NCI-H1417 treated with DMSO at 0.1 percent for 48 hours (cell line): Measurements from ENCODE around the gene ZGPAT.

Experiments used
- DNase-seq: peaks from one replicate; lab custom pipeline; 2025; lab: John Stamatoyannopoulos, UW

The ZGPAT gene

DNA sequence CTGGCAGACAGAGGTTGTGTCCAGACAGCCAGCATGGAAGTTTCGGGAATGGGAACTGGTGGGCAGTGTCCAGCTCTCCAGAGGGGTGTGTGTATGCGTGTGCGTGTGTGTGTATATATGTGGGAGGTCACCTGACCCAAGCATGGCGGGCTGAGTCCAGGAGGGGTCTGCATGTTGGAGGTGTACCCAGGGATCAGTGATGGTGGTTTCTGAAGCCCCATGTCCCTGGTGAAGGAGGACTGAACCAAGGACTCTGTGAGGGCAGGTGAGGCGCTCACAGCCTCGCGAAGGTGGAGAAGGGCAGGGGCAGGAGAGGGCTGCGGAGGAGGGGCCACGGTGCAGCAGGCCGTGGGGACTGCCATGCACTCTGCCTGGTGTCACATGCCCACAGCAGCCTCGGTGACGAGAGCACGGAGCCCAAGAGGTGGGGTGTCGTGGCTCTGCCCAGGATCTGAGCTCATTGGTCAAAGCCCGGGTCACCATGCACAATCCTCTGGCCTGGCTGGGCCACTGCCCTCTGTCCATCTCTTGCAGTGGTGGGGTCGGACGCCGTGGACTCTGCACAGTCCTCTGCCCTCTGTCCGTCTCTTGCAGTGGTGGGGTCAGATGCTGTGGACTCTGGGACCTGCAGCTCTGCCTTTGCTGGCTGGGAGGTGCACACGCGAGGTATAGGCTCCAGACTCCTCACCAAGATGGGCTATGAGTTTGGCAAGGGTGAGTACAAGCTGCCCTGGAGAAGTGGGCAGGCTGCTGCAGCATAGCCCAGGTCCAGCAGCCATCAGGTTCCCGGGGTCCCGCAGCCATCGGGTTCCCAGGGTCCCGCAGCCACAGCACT, 26.5 kb downstream of the ZGPAT start:
- DNase-seq: no peak

DNA sequence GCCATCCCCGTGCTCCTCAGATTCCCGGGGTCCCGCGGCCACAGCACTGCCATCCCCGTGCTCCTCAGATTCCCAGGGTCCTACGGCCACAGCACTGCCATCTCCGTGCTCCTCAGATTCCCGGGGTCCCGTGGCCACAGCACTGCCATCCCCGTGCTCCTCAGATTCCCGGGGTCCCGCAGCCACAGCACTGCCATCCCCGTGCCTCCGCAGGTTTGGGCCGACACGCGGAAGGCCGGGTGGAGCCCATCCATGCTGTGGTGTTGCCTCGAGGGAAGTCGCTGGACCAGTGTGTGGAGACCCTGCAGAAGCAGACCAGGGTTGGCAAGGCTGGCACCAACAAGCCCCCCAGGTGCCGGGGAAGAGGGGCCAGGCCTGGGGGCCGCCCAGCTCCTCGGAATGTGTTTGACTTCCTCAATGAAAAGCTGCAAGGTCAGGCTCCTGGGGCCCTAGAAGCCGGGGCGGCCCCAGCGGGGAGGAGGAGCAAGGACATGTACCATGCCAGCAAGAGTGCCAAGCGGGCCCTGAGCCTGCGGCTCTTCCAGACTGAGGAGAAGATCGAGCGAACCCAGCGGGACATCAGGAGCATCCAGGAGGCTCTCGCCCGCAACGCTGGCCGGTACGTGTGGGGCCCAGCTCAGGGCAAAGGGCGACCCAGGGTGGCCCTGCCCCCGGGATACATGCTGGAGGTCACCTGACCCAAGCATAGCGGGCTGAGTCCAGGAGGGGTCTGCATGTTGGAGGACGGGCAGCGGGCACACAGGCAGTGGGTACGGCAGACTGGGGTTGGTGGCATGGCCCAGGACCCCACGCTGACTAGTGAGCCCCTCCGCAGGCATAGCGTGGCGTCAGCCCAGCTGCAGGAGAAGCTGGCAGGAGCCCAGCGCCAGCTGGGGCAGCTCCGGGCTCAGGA, 27.4 kb downstream of the ZGPAT start:
- no peak for DNase-seq

DNA sequence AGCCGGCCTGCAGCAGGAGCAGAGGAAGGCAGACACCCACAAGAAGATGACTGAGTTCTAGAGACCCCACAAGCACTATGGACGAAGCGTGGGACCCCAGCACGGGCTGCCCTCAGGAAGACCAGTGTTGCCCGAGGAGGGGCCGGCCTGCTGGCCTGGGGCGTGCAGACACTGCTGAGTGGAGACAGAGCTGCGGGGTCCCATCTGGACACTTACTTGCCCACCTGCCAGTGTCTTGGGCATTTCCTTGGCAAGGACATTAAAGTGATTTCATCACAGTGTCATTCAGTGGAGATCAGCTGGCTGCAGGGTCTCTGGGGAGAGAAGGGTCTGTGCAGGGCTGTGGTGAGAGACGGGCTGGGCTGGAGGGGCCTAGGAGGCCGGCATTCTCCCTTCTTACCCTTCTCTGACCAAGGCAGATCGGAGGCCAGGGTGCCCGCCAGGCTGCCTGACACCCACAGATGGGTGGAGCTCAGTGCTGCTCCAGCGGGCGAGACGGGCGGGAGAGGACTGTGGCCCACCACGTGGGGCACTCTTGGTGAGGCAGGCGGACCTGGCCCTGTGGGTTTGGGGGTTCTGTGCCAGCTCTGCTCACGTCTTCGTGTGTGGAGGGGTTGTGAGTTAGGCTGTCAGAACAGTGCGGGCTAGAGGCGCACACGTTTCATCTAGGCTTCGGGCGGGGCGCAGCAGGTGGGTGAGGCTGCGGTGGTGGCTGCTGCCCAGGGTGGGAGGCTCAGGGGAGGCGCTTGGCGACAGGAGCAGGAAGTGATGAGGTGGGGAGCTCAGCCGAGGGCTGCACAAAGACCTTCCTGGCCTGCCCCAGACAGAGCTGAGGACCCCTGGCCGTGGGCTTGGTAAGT, 28.2 kb downstream of the ZGPAT start, which contains the start of gene LIME1:
Gene LIME1 (plus strand): TSS at position 806 of the 860 bp plus-strand sequence. CDS start 886 bp downstream, outside the sequence.
- DNase-seq: no peak

DNA sequence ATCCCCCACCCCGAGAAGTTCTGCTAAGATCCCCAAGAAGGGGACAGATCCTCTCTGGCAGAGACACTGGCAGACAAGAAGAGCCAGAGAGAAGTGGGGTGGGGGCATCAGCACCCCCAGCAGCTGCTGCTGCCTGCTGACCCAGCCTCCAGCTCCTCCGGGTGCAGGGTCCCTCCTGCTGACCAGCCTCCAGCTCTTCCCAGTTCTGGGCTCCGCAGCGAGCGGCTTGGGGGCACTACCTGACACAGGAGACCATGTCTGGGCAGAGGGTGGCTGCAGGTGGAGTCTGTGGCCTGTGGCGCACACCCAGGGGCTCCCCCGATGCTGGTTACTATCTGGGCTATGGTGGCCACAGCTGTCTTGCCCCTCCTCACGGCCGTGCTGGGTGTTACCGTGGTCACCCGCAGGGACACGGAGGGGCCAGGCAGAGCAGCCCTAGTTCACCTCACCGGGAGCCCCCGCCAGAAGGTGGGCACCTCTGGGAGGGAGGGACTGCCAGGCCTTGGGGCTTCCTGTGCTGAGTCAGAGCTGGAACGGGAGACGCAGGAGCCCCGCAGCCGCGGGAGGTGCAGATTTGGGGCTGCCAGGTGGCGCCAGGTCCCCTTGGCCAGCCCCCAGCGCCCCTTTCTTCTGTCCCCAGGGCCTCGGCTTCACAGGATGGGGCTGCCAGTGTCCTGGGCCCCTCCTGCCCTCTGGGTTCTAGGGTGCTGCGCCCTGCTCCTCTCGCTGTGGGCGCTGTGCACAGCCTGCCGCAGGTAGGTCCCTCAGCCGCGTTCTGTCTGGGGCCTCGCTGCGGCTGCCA, 29.3 kb downstream of the ZGPAT start:
- DNase-seq: no peak

DNA sequence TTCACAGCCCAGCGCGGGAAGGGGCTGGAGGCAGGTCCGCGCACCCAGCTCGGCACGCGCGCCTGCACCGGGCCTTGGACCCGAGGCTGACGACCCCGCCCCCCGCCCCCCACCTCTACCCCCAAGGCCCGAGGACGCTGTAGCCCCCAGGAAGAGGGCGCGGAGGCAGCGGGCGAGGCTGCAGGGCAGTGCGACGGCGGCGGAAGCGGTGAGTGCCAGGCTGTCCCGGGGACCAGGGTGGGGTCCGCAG, 29.8 kb downstream of the ZGPAT start:
- DNase-seq: no peak

DNA sequence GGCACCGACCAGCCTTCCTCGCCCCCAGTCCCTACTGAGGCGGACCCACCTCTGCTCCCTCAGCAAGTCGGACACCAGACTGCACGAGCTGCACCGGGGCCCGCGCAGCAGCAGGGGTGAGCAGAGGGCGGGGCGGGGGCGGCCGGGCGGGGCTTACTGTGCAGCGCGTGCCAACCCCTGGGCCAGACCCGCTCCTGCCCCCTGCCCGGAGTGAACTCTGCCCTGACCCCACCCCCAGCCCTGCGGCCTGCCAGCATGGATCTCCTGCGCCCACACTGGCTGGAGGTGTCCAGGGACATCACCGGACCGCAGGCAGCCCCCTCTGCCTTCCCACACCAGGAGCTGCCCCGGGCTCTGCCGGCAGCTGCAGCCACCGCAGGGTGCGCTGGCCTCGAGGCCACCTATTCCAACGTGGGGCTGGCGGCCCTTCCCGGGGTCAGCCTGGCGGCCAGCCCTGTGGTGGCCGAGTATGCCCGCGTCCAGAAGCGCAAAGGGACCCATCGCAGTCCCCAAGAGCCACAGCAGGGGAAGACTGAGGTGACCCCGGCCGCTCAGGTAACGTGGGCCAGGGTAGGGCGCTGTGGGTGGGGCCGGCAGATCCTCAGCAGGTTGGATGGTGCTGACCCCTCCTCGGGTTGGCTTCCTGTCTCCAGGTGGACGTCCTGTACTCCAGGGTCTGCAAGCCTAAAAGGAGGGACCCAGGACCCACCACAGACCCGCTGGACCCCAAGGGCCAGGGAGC, 30.3 kb downstream of the ZGPAT start:
- no peak for DNase-seq

DNA sequence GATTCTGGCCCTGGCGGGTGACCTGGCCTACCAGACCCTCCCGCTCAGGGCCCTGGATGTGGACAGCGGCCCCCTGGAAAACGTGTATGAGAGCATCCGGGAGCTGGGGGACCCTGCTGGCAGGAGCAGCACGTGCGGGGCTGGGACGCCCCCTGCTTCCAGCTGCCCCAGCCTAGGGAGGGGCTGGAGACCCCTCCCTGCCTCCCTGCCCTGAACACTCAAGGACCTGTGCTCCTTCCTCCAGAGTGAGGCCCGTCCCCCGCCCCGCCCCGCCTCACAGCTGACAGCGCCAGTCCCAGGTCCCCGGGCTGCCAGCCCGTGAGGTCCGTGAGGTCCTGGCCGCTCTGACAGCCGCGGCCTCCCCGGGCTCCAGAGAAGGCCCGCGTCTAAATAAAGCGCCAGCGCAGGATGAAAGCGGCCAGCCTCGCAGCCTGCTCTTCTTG, 30.9 kb downstream of the ZGPAT start:
- no peak for DNase-seq

DNA sequence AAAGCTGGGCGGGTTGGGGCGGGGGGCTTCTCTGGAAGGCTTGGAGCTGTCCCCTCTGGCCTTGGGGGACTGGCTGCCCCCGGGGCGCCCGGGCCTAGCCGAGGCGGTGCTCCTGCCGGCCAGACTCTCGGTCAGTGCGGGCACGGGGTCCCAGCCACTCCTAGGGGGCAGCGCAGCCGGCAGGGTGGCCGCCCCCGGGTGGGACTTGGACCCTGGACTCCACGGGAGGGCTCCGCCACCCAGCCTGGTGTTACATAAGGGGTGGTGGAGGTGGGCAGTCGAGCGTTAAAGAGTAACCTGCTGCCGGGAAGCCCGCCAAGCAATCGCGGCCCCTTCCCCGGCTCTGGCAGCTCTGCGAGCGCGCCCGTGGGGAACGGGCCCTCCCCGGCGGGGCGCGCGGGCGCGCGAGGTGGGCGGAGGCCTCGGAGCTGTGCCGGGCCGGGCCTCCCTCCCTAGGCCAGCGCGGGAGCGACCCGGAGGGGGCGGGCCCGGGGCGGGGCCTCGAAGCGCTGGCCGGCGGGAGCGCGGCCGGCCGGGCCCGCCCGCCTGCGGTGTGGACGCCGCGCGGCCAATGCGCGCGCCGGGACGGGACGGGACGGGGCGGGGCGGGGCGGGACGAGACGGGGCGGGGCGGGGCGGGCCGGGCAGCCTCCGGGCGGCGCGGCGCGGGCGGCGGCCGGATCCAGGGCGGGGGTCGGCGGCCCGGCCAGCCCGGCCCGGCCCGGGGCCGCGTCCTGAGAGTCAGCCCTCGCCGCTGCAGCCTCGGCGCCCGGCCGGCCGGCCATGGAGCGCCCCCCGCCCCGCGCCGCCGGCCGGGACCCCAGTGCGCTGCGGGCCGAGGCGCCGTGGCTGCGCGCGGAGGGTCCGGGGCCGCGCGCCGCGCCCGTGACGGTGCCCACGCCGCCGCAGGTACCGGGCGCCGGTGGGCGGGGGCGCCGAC, 31.6 kb downstream of the ZGPAT start, which contains the start of gene SLC2A4RG:
Gene SLC2A4RG (plus strand): TSS at position 647 of the 940 bp plus-strand sequence. CDS start 137 bp downstream, at position 784.
- DNase-seq: no peak

DNA sequence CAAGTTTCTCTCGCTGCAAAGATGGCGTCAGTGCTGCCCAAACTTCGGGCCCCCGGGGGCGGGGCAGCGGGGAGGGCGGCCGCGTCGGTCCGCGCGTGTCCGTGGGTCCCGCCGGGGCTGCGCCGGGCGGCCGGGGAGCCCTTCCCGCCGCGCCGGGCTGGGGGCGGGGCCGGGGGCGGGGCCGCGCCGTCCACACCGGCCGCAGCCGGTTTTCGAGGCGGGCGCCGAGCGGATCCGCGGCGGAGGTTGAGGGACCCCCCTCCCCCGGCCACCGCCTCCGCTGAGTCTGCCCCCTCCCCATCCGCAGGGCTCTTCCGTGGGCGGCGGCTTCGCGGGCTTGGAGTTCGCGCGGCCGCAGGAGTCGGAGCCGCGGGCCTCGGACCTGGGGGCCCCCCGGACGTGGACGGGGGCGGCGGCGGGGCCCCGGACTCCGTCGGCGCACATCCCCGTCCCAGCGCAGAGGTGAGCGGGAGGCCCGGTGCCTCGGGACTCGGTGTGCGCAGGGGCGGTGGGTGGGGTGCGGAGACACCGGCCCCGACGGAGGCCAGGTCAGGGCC, 32.3 kb downstream of the ZGPAT start:
- DNase-seq: no peak

DNA sequence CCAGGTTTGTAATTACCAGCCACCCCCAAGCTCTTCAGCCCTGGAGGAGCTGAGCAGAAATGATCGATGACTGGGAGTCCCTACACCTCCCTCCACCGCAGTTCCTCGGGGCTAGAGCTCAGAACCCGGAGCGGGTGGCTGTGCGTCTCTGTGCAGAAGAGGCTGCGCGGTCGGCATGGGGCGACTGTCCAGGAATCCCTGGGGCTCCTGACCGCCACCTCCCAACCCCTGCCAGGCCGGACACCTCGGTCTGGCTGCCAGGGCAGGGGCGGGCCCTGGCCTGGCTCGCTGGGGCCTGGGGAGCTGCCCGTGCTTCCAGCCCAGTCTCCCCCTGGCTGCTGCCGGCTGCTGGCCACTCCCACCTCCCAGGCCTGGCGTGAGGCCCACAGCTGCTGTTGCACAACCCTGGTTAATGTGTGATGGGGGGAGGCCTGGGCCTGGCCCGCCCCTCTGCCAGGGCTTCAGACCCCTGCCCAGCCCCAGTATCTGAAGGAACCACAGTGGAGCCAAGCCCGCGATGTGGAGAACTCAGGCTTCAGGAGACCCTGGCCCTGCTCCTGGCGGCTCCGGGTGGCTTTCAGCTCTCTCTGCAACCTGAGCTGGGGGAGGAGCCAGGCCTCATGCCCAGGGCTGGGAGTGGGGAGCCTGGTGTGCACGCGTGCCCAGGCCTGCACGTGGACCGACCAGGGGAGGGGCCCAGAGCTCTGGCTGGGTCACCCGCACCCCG, 33.0 kb downstream of the ZGPAT start:
- no peak for DNase-seq

DNA sequence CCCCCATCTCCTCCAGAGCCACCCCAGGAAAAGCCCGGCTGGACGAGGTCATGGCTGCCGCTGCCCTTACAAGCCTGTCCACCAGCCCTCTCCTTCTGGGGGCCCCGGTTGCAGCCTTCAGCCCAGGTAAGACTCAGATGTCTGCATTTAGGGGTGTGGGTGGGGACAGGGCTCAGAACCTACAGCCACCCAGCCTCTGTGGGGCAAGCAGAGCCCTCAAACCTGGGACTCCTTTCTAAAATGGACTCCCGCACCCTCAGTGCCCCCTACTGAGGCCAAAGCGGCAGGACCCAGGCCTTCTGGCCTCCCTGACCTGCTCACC, 33.5 kb downstream of the ZGPAT start:
- DNase-seq: no peak

DNA sequence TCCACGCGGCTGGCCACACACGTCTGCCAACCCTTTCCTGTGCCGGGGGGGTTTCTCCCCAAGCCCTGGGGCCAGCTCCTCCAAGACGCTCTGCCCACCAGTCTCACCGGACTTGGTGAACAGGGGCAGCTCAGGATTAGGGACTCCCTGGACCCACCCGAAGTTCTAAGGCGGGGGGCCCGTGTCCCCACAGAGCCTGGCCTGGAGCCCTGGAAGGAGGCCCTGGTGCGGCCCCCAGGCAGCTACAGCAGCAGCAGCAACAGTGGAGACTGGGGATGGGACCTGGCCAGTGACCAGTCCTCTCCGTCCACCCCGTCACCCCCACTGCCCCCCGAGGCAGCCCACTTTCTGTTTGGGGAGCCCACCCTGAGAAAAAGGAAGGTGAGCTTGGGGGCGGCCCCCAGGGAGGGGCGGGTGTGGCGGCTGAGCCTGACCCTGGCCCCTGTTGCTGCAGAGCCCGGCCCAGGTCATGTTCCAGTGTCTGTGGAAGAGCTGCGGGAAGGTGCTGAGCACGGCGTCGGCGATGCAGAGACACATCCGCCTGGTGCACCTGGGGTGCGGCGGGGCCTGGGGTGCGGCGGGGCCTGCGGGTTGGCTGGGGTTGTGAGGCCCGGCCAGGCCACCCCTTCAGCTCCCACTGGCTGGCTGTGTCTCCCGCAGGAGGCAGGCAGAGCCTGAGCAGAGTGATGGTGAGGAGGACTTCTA, 34.0 kb downstream of the ZGPAT start:
- no peak for DNase-seq

DNA sequence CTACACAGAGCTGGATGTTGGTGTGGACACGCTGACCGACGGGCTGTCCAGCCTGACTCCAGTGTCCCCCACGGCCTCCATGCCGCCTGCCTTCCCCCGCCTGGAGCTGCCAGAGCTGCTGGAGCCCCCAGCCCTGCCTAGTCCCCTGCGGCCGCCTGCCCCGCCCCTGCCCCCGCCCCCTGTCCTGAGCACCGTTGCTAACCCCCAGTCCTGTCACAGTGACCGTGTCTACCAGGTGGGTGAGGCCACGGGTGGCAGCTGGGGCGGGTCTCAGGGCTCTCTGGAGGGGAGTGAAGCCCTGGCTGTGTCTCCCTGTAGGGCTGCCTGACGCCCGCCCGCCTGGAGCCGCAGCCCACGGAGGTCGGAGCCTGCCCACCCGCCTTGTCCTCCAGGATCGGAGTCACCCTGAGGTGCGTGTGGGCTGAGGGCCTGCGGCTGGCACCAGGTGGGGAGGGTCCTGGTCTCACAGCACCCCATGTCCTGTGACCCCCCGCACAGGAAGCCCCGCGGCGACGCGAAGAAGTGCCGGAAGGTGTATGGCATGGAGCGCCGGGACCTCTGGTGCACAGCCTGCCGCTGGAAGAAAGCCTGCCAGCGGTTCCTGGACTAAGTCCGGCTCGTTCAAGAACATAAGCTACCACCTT, 34.7 kb downstream of the ZGPAT start:
- no peak for DNase-seq

DNA sequence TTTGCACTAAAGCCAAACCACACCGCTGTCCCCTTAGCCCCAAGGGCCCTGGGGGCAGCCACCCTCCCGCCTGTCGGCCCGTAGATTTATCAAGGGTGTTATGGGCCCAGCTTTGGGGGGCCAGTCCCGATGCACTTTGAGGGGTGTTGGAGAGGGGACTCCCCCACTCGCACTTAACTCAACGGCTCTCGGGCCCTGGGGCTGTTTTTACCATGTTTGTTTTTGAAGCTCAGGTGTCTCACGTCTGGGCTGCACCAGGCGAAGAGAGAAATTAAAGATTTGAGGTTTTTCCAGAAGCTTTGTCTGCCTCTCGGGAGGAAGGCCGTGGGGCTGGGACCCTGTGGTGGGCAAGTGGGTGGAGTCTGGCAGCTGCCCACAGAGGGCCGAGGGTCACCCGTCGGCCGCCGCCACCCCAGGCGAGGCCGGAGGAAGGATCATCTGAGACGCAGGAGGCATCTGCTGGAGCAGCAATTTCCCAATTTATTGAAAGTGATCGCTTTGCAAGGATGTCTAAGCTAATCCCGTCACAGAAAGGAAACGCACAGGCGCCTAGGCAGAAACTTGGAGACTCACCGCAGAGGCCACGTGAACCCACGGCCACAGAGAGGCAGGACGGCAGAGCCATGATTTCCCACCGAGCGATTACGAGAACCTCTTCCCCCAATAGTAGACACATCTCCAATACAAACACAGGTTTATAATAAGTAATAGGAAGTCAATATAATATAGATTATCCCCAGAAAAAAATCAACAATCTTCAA, 35.6 kb downstream of the ZGPAT start:
- DNase-seq: no peak

DNA sequence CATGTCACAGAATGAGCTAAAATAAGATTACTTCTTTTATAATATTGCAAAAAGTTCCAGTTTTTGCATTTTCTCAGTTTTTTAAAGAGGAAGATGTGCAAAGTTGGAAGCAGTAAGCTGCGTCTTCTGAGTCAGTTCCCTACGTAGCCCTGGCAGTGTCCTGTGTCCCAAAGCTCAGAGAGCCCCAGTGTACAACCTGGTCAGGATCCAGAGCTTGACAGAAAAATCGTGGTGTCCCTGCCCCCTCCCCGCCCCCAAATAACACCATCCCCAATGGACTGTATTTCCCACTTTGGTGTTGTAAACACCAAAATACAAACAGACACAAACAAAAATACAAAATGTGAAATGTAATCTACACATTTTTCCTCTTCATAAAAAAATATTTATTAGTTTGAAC, 36.3 kb downstream of the ZGPAT start:
- no peak for DNase-seq

DNA sequence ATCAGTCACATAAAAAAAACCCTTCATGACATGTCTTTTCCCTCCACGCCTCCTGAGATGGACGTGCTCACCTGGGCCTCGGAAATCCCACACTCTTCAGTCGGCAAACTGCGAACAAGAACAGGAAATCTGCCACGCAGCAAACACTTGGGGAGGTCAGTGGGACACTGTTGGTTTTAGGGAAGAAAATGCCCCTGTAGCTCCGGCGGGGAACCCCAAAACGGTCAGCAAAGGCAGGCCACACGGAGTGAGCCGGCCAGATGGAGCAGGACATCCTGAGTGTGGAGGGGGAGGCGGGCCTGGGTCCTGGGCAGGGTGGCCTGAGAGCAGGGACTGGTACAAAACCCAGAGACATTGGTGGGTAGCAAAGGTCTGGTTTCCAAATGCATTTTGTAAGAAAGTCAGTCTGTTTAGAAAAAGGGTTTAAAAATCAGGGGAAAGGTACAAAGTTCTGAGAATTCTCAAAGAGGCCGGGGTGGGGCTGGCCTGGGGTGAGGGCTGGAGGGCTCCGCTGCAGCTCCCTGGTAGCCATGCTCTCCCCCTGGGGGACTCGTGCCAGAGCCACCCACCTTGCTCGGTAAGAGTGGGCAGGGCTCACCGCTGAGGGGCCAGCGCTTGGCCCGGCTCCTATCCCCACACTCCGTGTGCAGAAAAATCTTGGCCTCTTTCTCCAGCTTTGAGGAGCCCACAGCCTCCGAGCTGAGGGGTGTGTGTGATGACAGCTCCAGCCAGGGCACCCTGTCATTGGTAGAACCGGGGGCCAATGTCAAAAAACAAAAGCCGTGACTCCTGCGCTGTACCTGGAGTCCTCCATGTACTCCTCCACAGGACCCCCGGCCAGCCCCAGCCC, 37.0 kb downstream of the ZGPAT start:
- no peak for DNase-seq
